A549 (cell line): Measurements from ENCODE around the gene PORCN. TPM values are rescaled to one million over a fixed set of nuclear protein-coding genes. Genes with fewer than 3 reads are reported as not detected.

ENCODE experiments used
- ATAC-seq, 2 experiments: fragments of 200-7000 bp in 1 of 2; fragments of >200 bp in 1 of 2; cut with Nextera tagmentation in 1 of 2; cut with Tn5 transposase in 1 of 2; 3 replicates each; pipeline versions ENCODE4 v1.8.0 to v1.9.1; 2018 to 2020; ENCODE audit warnings: mild to moderate bottlenecking in 1 of 2, moderate library complexity in 1 of 2
- CTCF ChIA-PET: fragments of 300-600 bp; sonication (Branson Sonifier 250); formaldehyde crosslinking; extraction: SDS; loops from one replicate; lab custom pipeline; 2021; ENCODE audit warnings: antibody characterized with exemption, inconsistent platforms; lab: Yijun Ruan, JAX
- POLR2A ChIA-PET: fragments of 350-600 bp; formaldehyde crosslinking; extraction: SDS; loops from one replicate; lab custom pipeline; 2021; ENCODE audit warnings: antibody characterized with exemption, inconsistent platforms; lab: Yijun Ruan, JAX
- DNase-seq, 2 experiments: peaks; one replicate each; pipeline versions ENCODE4 v3.0.0 to v3.0.0-alpha.2; 2011 to 2016; ENCODE audit warnings: low read depth in 1 of 2, low spot score in 1 of 2
- FAIRE-seq: peaks from 2 replicates; lab custom pipeline; 2011; peaks lifted over from hg19 to GRCh38; lab: Jason Lieb, UNC
- H3K27ac ChIP-seq, 2 experiments: fragments of >200 bp; sonication (Bioruptor Twin); formaldehyde crosslinking; 3 replicates each; pipeline ENCODE4 v1.5.1; 2016 to 2017
- H3K4me1 ChIP-seq: fragments of >200 bp; sonication (Bioruptor Twin); formaldehyde crosslinking; 3 replicates; pipeline ENCODE4 v1.6.1; 2016
- H3K4me2 ChIP-seq: fragments of >200 bp; sonication (Bioruptor Twin); formaldehyde crosslinking; 3 replicates; pipeline ENCODE4 v1.6.1; 2016
- H3K4me3 ChIP-seq: fragments of >200 bp; sonication (Bioruptor Twin); formaldehyde crosslinking; 3 replicates; pipeline ENCODE4 v1.5.1; 2016
- H3K9me3 ChIP-seq: fragments of >200 bp; sonication (Bioruptor Twin); formaldehyde crosslinking; 3 replicates; pipeline ENCODE4 v1.6.1; 2016
- BHLHE40 ChIP-seq: IDR thresholded peaks from 2 replicates; pipeline ENCODE4 v1.6.1; 2012; ENCODE audit warnings: low read depth, low read length, inconsistent platforms
- CBX8 ChIP-seq: fragments of 200-600 bp; sonication (generic); IDR thresholded peaks from 2 replicates; pipeline ENCODE4 v1.6.1; 2016
- CHD4 ChIP-seq: fragments of 200-600 bp; sonication (generic); IDR thresholded peaks from 2 replicates; pipeline ENCODE4 v1.6.1; 2016; ENCODE audit warnings: antibody characterized with exemption, mild to moderate bottlenecking, borderline replicate concordance
- ELK1 ChIP-seq: fragments of 150-350 bp; IDR thresholded peaks from 2 replicates; pipeline ENCODE4 v1.6.1; 2014; ENCODE audit warnings: low read depth, mild to moderate bottlenecking, low read length
- ESRRA ChIP-seq: fragments of 150-350 bp; IDR thresholded peaks from 2 replicates; pipeline ENCODE4 v1.6.1; 2014; ENCODE audit warnings: mild to moderate bottlenecking, low read length, borderline replicate concordance
- FOSL2 ChIP-seq, 2 experiments: fragments of 450-650 bp in 1 of 2; fragments of >200 bp in 1 of 2; sonication (Bioruptor Twin) in 1 of 2; formaldehyde crosslinking; IDR thresholded peaks; 2 replicates each; pipeline versions ENCODE4 v1.5.0 to v1.6.1; 2016 to 2020; ENCODE audit warnings: mild to moderate bottlenecking in 1 of 2, moderate library complexity in 1 of 2
- FOXS1 ChIP-seq: fragments of 250-450 bp; sonication (Bioruptor Pico); IDR thresholded peaks from 2 replicates; pipeline ENCODE4 v1.5.0; 2020; ENCODE audit warnings: mild to moderate bottlenecking, moderate library complexity
- GATA3 ChIP-seq: IDR thresholded peaks from 2 replicates; pipeline ENCODE4 v1.6.1; 2012; ENCODE audit warnings: borderline replicate concordance
- HDAC2 ChIP-seq: fragments of 200-600 bp; sonication (generic); IDR thresholded peaks from 2 replicates; pipeline ENCODE4 v1.6.1; 2016
- HOXA7 ChIP-seq: fragments of 250-450 bp; sonication (Bioruptor Pico); IDR thresholded peaks from 2 replicates; pipeline ENCODE4 v1.5.0; 2020; ENCODE audit warnings: mild to moderate bottlenecking, moderate library complexity
- MAFK ChIP-seq: fragments of 450-650 bp; IDR thresholded peaks from 2 replicates; pipeline ENCODE4 v1.6.1; 2014; ENCODE audit not compliant: partially characterized antibody
- NPAS2 ChIP-seq: fragments of 250-450 bp; sonication (Bioruptor Pico); IDR thresholded peaks from 2 replicates; pipeline ENCODE4 v1.8.0; 2022; ENCODE audit warnings: mild to moderate bottlenecking, moderate library complexity, borderline replicate concordance
- NR3C1 ChIP-seq: fragments of >200 bp; sonication (Bioruptor Twin); formaldehyde crosslinking; IDR thresholded peaks from 3 replicates; pipeline ENCODE4 v1.6.1; 2017
- PHF8 ChIP-seq: fragments of 200-600 bp; sonication (generic); IDR thresholded peaks from 2 replicates; pipeline ENCODE4 v1.6.1; 2016; ENCODE audit warnings: low read depth, mild to moderate bottlenecking, antibody characterized with exemption, moderate library complexity, borderline replicate concordance
- RNF2 ChIP-seq: fragments of 200-600 bp; sonication (generic); IDR thresholded peaks from 2 replicates; pipeline ENCODE4 v1.6.1; 2016; ENCODE audit warnings: low read depth, mild to moderate bottlenecking, antibody characterized with exemption, moderate library complexity, borderline replicate concordance
- SMC3 ChIP-seq: fragments of >200 bp; sonication (Bioruptor Twin); formaldehyde crosslinking; IDR thresholded peaks from 3 replicates; pipeline ENCODE4 v1.6.1; 2018; ENCODE audit warnings: inconsistent platforms
- USF2 ChIP-seq: fragments of 450-650 bp; IDR thresholded peaks from 2 replicates; pipeline ENCODE4 v1.6.1; 2014; ENCODE audit warnings: antibody characterized with exemption
- ZC3H11A ChIP-seq: fragments of 450-650 bp; IDR thresholded peaks from 2 replicates; pipeline ENCODE4 v1.6.1; 2014; ENCODE audit warnings: antibody characterized with exemption, mild to moderate bottlenecking
- ZSCAN20 ChIP-seq: fragments of 250-450 bp; sonication (Bioruptor Pico); IDR thresholded peaks from 2 replicates; pipeline ENCODE4 v1.8.0; 2022; ENCODE audit warnings: mild to moderate bottlenecking, moderate library complexity
- WGBS: methylation state at CpG from one replicate; pipeline ENCODE4 v1.1.6; 2017; ENCODE audit errors: missing lambda C conversion rate; 5-methylcytosine and 5-hydroxymethylcytosine counted together
- polyA plus RNA-seq, 4 experiments: library from polyadenylated mRNA; depleted of rRNA in 3 of 4; stranded (reverse); fragments of >200 nt; fragmentation: RNase III in 1 of 4; extraction: RNeasy Plus Mini Kit Qiagen cat#74134 plus additional on column Dnase treatment in 1 of 4; gene quantifications; 2 replicates in 3 of 4; 3 replicates in 1 of 4; pipeline ENCODE4 v1.2.3, GENCODE V29; 2011 to 2017

Gene PORCN
- polyA plus RNA-seq, 2 of the 4 experiments (the other 2 are of a cell fraction): 9.4 to 18.6 TPM

GRCh38 chrX:48493890-48494364, 14.9 kb upstream of the PORCN start (continued):
- no peak for TF ChIP-seq NR3C1
- peak; percentile 15; the same call in 1 of the 3 replicates for TF ChIP-seq SMC3
- no peak for TF ChIP-seq PHF8
- TF ChIP-seq, all 56 proteins: peak for 2

- no peak for ATAC-seq
- CTCF ChIA-PET: interaction anchor here (0.6 kb wide), 1 partner anchor 39 kb away, joined by 3 read pairs; no protein-coding TSS in a partner anchor
- 72% methylated on average over 4 of the region's 4 CpGs for WGBS
- H3K9me3 ChIP-seq: no peaks in the 10 kb centered on the region
- no peak for DNase-seq
- peaks cover 21% of the 10 kb centered on the region for H3K4me1 ChIP-seq
- H3K4me3 ChIP-seq: no peak overlapping the region
- no peak overlapping the region for H3K27ac ChIP-seq
- no peak for FAIRE-seq
- no peak overlapping the region for H3K4me2 ChIP-seq
- TF ChIP-seq FOSL2 (IDR thresholded peaks at IDR 0.05) (no peak), FOSL2 (CRISPR knock-in tag; IDR thresholded peaks at IDR 0.05) (no peak), CHD4 (no peak), NPAS2 (no peak), RNF2 (no peak), MAFK (no peak), USF2 (0 out of 2 replicates have a peak, but pooled peaks have one; percentile 5)
- POLR2A ChIA-PET: no interaction called here
Measured at GRCh38 chrX:48496660-48497059, 12.1 kb upstream of the PORCN start.

GRCh38 chrX:48497871-48498270, 10.9 kb upstream of the PORCN start:
- TF ChIP-seq BHLHE40 (no peak), ZC3H11A (no peak), ZSCAN20 (CRISPR knock-in tag) (no peak), ELK1 (no peak), ESRRA (no peak), NPAS2 (no peak), HDAC2 (no peak), HOXA7 (CRISPR knock-in tag) (no peak), GATA3 (no peak)
- CTCF ChIA-PET: no interaction called here
- Histone ChIP-seq H3K4me1 (peaks cover 10% of the 10 kb centered on the region), H3K9me3 (no peaks in the 10 kb centered on the region), H3K4me3 (no peak overlapping the region), H3K4me2 (peak overlapping the region; percentile 38), H3K27ac (peak overlapping the region in 1 of 2 experiments; percentile 66; a peak in 4 of 6 replicates)
- no peak for DNase-seq
- POLR2A ChIA-PET: no interaction called here
- ATAC-seq: peak; percentile 30 to 48; a peak in 4 of 6 replicates
- FAIRE-seq: no peak
- 43% methylated on average over 5 of the region's 5 CpGs for WGBS

- H3K27ac ChIP-seq: peak overlapping the region in 1 of 2 experiments; percentile 66; a peak in 3 of 6 replicates
- no peak for DNase-seq
- peak overlapping the region; percentile 38 for H3K4me2 ChIP-seq
- 21% methylated on average over 6 of the region's 6 CpGs for WGBS
- peak; percentile 65 to 75; a peak in 5 of 6 replicates for ATAC-seq
- no peak overlapping the region for H3K4me3 ChIP-seq
- H3K4me1 ChIP-seq: peaks cover 10% of the 10 kb centered on the region
- no peaks in the 10 kb centered on the region for H3K9me3 ChIP-seq
- CTCF ChIA-PET: no interaction called here
- peak; percentile 90 for FAIRE-seq
- no peak for TF ChIP-seq CBX8
- TF ChIP-seq FOXS1 (CRISPR knock-in tag): no peak
- no peak for TF ChIP-seq FOSL2 (IDR thresholded peaks at IDR 0.05)
- peak; percentile 26 for TF ChIP-seq FOSL2 (CRISPR knock-in tag; IDR thresholded peaks at IDR 0.05)
- no peak for TF ChIP-seq NPAS2
- POLR2A ChIA-PET: no interaction called here
Measured at GRCh38 chrX:48498374-48498809, 10.4 kb upstream of the PORCN start.
